GM21717 (cell line): Measurements from ENCODE around the gene ZDHHC14.
"Not testable (repeated sequence)": the region's sequence is repeated elsewhere in the genome, so short reads cannot be mapped to it uniquely, and the experiment has no call there.

Experiments used
- ATAC-seq: cut with Tn5 transposase; IDR thresholded peaks from one replicate; pipeline ENCODE4 v1.9.1; 2021; ENCODE audit warnings: mild to moderate bottlenecking, moderate library complexity; ENCODE audit not compliant: unreplicated experiment

Gene ZDHHC14

DNA sequence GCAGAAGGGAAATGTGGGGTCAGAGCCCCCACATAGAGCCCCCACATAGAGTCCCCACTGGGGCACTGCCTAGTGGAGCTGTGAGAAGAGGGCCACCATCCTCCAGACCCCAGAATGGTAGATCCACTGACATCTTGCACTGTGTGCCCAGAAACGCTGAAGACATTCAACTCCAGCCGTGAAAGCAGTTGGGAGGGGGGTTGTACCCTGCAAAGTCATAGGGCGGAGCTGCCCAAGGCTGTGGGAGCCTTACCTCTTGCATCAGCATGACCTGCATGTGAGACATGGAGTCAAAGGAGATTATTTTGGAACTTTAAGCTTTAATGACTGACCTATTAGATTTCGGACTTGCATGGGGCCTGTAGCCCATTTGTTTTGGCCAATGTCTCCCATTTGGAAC, 209.7 kb downstream of the ZDHHC14 start:
- not testable (repeated sequence) for ATAC-seq

DNA sequence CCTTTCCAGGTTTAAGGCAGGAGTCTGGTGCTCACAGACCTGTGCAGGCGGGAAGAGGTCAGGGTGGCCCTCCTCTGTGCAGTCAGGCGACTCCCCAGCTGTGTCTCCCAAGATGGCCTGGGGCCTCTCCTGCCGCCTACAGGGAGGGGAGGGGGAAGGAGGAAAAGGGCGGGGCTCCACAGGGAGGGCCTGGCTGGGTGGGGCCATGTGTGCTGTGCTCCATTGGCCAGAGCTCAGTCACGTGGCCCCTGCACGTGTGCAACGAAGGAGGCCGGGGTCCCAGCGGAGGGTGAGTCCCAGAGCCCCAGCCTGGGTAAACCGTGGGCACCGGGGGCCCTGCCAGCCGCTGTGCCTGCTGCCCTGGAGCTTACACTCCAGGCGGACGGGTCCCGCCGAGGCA, 211.6 kb downstream of the ZDHHC14 start:
- no peak for ATAC-seq

DNA sequence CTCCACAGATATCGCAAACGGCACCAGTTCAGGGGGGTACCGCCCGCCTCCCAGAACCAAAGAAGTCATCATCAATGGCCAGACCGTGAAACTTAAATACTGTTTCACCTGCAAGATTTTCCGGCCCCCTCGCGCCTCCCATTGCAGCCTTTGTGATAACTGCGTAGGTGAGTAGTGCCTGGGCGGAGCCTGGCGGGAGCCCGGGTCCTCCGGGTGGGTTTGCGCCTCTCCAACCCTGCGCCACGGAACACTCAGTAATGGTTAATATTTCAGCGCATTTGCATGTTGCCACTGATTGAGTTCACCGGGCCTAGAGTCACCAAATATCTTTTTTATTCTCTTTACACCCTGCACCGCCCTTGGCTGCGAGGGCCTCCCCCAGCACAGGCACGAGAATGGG, 212.0 kb downstream of the ZDHHC14 start:
- no peak for ATAC-seq

DNA sequence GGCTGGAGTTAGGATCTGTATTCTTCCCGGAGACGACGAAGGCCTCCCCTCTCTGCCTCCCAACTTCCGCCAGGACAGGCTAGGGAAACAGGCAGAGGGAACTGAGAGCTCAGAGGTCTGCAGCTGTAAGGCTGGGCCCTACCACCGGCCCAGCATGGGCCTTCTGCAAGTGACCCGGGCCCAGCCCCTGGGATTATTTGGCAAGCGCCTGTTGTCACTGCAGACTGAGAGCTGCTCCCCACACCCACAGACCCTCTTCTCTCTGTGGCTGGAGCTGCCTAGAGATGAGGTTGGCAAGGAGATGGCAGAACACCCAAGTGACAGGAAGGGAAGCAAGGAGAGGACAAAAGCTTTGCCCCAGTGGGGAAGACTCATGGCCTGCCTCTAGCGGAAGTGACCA, 212.6 kb downstream of the ZDHHC14 start:
- no peak for ATAC-seq

DNA sequence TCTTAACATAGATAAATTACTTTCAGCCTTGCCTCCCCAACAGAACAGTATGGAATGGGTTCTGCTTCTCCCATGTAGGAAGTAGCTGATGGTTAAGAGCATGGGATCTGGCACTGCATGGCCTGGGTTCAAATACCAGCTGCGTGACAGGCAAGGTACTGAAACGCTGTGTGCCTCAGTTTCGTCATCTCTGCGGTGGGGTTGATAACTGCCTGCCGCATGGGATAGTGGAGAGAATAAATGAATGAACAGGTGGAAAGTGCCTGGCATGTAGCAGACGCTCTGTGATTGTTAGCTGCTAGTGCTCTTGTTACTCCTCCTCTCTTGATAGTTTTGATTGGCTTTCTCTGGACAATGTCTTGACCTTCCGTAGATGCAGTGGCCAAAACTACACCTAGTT, 213.3 kb downstream of the ZDHHC14 start:
- ATAC-seq: no peak

DNA sequence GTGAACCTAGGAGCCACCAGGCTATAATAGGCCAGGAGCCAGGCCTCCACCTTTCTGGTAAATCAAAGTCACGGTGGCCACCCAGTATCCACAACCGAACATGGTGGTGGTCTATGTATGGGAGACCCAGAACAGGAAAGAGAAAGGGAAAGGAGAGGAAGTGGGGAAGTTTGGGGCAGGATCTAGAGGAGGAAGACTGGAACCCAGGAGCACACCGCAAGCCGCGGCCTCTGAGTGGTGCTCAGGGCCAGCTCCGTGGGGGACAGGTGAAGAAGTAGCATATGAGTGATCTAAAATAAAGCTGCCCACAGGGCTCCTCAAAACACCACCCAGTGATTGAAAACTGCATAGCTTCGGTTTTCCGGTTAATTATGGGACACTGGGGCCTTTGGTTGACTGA, 214.8 kb downstream of the ZDHHC14 start:
- ATAC-seq: no peak

DNA sequence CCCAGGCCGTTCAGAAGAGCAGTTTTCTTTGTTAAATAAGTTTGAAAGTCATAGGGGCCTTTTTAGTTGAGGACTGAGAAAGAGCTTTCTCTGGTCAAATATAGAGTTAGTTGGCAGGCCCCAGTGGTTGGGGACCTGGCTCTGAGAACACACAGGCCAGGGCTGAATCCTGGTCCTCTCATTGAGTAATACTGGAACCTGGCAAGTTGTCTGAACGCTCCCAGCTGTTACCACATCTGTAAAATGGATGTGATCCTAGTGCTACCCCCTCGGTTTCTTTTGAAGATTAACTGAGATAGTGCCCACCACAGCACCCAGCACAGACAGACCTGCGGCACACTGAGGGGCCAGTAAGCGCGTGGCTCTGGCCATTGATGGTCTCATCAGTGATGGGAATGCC, 215.5 kb downstream of the ZDHHC14 start:
- ATAC-seq: no peak

DNA sequence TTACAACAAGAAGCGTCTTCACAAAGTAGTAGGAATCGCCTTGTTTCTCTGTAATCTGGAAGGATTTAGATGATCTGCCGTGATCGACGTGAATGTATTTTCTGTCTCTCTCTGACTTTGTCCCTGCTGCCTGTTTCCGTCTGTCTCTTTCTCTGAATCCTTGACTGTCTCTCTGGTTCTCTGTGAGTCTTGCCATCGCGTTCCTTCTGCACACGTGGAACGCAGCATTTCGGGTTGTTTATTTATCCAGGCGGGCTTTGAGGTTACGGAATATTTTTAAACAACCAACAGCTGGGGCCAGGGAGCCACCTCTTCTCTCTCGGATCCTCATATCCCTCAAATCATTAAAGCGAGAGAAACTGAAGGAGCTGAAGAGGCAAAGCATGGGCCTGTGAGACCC, 215.9 kb downstream of the ZDHHC14 start:
- no peak for ATAC-seq

DNA sequence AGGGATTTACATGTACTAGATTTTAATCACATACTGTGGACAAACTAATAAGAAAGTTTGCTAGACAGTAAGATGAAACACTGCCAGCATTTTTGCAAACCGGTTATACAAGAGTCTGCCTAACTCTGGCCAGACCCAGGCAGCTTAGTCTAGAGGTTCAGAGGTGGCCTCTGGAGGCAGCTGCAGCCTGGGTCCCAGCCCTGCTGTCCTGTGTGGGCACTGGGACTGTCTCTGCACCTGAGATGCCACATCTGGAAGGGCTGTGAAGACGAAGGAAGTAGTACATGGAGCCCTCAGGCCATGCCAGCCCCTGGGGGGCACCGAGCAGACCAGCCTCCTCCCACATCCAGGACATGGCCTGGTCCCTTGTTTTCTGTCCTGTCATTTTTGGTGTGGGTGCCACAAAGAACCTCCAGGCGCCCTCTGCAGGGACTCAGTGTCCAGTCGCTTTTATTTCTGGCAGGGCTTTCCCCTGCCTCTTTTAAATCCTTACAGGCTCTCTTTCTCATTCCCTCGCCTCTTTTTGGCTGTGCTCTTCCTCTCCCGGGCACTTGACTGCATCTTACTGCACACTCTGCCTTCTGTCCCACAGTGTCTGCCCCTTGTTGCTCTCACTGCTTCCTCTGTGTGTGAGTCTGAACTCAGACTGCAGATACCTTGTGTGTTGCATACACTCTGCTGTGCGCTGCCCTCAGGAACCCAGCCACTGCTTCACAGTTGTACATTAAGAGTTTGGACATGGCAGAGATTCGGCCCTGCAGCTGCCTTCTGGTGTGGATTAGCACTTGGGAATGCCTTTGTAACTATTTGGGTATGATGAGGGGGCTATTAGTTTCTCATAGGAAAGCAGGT, 216.7 kb downstream of the ZDHHC14 start:
- no peak for ATAC-seq

DNA sequence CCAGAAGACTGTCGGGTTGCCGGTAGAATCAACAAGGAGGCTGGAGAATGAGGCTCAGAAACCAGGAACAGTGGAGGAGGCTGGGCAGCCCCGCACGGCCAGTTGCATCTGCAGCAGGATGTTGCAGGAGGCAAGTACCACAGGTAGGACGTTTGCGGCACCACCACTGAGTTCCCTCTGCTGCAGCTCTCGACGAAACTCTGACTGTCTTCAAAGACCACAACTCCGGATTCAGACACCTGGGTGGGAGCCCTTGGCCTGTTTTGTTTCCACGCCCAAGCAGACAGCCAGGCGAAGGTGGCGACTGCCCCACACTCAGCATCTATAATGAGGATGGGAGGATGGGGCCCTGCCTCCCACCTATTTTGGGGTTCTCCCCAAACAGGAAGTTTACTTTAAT, 218.2 kb downstream of the ZDHHC14 start:
- no peak for ATAC-seq

DNA sequence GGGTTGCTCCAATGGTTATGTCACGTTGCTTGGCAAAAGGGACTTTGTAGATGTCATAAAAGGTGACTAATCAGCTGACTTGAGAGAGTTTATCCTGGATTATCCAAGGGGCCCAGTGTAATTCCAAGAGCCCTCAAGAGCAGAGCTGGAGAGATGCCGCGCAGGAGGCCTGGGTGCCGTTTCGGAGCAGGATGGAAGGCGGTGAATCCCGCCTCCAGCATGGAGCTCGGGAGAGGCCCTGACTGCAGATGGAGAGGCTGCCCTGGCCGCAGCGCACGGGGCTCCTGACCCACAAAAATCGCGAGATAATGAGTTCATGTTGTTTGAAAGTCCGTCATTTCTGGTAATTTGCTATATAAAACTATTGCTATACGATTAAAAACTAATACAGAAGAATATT, 219.8 kb downstream of the ZDHHC14 start:
- no peak for ATAC-seq

DNA sequence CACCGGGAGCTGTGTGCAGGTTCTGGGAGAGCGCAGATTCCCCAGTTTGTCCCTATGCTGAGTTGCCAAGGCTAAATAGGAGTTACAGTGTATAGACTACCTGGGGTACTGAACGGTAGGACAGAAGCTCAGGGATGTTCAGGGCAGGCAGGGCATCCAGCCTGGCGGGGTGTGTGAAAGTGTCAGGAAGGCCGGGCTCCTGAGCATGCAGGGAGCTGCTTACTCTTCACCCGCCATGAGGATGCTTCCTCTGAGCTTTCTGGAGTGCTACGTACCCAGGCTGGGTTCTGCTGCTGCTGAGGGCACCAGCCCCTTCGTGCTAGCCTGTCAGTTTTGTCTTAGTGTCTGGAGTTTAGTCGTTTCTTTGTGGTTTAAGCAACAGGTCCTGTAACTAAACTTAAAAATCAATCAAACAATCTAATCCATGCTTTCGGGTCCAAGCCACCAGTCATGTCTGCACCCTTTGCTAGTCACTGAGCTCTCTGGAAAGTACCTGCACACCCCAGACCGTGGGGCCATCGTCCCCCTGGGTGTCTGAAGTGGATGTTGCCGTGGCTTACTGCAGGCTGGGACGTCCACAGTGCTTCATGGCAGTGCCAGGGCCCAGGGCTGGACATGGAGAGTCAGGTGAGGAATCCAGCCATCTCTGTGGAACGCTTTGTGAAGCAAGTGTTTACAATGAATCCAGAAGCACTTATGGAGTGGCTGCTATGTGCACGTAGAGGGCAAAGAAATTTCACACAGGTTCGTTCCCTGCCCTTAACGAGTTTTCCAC, 221.7 kb downstream of the ZDHHC14 start:
- ATAC-seq: no peak

DNA sequence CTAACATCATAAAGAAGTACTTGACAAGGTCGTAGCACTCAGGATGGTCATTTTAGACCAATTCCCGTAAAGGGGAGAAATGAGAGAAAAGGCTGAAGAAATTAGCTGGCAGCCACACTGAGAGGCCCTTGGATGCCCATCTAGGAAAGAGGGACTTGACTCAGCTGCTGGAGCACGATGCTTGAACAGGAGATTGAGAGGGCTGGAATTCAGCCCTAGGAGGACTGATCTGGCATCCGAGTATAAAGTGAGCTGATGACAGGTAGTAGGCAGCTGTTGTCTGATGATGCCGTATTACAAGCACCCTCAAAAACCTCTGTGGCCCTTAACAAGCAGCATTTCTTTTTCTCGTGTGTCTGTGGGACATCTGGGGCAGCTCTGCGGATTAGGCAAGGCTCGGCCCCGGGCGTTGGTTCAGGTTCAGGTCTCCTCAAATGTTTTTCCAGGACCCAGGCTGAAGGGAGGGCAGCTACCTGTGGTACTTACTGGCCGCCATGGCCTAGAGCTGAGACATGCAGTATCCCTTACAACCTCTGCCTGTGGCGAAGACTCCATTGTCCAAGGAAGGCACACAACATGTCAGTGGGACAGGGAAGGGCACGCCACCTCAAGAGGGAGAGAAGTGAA, 222.4 kb downstream of the ZDHHC14 start:
- ATAC-seq: no peak

DNA sequence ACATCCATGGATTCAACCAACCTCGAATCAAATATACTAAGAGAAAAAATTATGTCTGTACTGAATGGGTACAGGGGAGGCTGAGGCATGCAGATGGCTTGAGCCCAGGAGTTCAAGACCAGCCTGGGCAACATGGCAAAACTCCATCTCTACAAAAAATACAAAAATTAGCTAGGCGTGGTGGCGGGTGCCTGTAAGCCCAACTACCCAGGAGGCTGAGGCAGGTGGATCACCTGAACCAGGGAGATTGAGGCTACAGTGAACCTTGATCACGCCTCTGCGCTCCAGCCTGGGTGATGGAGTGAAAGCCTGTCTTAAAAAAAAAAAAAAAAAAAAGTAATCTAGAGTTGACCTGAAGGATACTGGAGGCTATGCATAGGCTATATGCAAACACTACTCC, 223.0 kb downstream of the ZDHHC14 start:
- no peak for ATAC-seq

DNA sequence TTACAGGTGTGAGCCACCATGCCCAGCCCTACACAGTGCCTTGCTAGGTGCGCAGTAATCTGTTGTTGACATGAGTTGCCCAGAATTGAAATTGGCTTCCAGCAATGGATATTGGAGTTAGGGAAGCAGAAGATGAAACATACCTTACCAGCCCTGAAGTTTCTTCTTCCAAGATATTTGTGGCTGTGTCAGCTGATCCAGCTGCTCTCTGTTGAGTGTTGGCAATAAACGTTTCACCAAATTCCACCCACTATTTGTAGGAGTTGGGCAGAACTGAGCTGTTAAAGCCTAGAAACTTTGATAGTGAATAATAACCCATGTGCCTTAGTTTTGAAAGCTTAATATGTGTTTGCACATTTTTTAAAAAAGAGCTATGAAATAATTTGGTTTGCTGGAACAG, 223.8 kb downstream of the ZDHHC14 start:
- no peak for ATAC-seq

DNA sequence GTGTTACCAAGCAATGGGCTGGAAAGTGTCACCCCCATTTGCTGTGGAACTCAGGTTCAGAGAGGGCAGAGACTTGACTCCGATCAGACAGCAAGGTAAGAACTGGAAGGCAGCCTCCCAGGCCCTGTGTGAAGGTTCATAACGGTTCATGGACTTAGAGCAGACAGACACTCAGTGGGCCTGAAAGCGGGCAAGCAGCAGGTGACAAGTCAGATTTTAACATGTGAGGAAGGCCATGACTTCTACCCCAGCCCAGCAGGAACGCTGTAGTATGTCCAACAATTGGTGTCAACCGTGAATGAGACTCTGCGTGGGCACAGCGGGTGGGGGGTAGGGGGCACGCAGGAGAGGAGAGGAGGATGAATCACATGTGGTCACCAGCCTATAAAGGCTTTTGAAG, 224.5 kb downstream of the ZDHHC14 start:
- no peak for ATAC-seq

DNA sequence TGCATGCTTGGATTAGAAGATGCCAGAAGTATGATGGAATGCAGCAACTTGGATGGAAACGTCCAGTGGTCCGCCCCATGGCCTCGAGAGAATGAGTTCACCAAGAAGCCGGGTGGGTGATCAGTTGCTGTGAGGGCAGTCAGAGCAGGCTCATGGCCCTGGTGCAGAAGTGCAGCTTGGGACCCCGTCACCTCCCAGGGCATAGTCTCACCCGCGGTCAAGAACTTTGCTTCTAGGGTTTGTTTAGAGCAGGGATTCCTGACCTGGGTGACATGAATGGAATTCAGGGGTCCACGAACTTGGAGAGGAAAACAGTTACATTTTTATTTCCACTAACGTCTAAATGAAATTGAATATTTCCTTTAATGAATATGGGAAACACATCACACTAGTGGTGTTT, 225.5 kb downstream of the ZDHHC14 start:
- no peak for ATAC-seq

DNA sequence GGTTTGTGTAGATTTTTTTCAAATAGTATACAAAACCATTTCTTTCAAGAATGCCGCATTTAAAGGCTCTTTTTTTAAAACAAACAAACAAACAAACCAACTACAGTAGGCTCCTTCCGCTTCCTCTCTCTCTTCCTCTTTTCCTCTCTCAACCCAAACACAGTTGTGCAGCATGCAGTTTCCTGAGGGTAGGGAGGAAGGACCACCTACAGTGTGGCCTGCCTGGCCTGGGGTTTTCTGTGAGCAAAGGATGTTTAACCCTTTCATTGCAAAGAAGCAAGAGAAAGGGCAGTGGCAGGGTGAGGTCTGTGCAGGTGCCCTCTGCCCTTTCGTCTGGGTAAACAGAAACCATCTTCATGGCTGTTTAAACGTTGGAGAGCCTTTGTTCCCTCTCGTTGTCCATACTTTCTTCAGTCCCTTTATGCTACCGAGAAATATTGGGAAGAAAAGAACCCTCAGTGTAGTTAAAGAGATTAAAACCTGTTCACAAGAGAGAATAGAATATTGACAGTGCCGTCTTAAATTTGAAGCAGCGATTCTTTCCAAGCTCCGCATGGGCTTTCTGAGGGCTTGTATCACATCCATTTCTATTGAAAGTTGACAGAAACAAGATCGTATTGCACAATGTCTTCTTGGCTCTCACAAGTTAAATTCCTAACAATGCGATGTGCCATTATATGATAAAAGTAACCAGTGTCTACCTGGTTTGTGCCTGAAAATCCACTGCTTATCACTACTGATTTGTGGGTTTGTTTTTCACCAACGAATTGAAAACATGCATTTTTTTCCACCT, 226.5 kb downstream of the ZDHHC14 start:
- ATAC-seq: no peak

DNA sequence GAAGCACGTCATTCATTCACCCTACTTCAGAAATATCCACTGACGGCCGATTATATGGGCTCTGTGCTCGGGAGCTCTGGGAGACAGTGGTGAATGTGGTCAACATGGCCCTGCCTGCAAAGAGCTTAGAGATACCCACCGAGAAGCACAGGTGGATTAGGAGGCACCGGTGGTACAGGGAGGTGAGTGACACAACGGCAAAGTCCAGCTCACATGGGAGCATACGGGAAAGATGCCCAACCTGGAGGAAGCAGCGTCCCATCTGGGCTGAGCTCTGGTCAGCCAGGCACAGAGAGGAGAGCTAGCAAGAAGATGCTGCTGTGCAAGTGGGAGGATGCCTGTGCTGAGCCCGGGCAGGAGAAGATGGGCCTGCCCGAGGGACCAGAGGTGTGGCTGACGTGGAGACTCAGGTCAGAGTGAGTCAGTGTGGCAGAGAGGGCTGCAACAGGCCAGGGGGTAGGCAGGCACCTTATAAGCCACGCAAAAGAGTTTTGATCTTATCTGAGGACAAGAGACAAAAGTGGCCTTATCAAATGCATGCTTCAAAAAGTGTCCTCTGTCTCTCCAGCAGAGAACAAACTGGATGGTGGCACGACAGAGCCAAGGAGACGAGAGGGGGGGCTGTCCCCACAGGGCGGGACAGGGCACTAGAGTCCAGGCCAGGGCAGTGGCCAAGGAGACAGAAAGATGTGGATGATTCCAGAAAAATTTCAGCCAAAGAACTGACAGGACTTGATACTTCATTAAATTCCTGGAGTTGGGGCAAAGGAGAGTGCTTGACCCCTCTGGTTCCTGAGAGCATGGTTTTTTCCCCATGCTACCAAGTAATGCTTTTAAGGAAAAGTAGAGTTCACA, 227.5 kb downstream of the ZDHHC14 start:
- ATAC-seq: no peak

DNA sequence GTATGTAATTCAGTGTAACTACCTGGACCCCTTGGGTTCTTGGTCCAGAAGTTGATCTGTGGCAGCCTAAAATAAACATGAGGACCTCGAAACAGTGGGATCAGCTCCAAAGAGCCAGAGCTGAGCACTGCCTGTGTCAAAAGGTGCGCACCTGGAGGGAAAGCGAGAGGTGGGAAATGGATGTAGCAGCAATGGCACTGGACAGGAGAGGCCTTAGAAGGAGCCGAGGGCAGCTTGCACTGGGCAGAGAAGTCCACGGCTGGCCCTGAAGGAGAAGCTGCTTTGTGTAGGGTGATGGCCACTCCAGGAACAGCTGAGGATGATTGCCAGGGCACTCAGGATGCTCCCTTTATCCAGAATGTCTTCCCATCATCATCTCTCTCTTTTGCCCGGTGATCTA, 228.1 kb downstream of the ZDHHC14 start:
- ATAC-seq: no peak
